ENCODE results near the gene LANCL1. TPM values are rescaled to one million over a fixed set of nuclear protein-coding genes. Genes with fewer than 3 reads are reported as not detected.

The LANCL1 gene
- total RNA-seq: 10 to 100 TPM; 19.7 to 38.3 (median 24.3) TPM

- in situ Hi-C loops (cut with MboI; ENCODE audit: low sequenced_read_pairs in 4 of 4): no loop called here
- ATAC-seq: peak; percentile 99 to 100
These were observed at the start of gene LANCL1 for GRCh38 chr2:210476194-210477128. TSS of gene LANCL1 (minus strand) at chr2:210476759. CDS start at chr2:210476396, 363 bp downstream.

GRCh38 chr2:210524533-210524932 lies 48.0 kb upstream of the LANCL1 start:
- intact Hi-C loops (cut with DNase I; ENCODE audit: low total_unique reads): no loop called here
- ATAC-seq: no peak
- DNase-seq: no peak
- H3K36me3 ChIP-seq: no peaks in the 10 kb centered on the region
- H3K4me3 ChIP-seq: no peak overlapping the region
- no peaks in the 10 kb centered on the region for H3K27me3 ChIP-seq
- no peaks in the 10 kb centered on the region for H3K4me1 ChIP-seq
- no peaks in the 10 kb centered on the region for H3K9me3 ChIP-seq
- in situ Hi-C loops (cut with MboI; ENCODE audit: low sequenced_read_pairs in 4 of 4): no loop called here
- no peak overlapping the region for H3K27ac ChIP-seq
- TF ChIP-seq POLR2A (IDR thresholded peaks at IDR 0.05) (no peak), CTCF (IDR thresholded peaks at IDR 0.05 in 4 of 5, conservative IDR thresholded peaks at IDR 0.05 in 1 of 5) (no peak)

More at GRCh38 chr2:210476194-210477128, at the start of gene LANCL1:
- Histone ChIP-seq H3K27ac (peak within 1 kb of the TSS; percentile 78 to 86 (median 82)), H3K9me3 (no peaks in the 10 kb centered on the region), H3K27me3 (no peaks in the 10 kb centered on the region), H3K36me3 (peaks cover 0 to 5% of the 10 kb centered on the region in 2 donors), H3K4me1 (peaks cover 10 to 22% of the 10 kb centered on the region in 2 donors), H3K4me3 (peak within 1 kb of the TSS; percentile 72 to 94 (median 87))
- DNase-seq: peak; percentile 88 to 90
- TF ChIP-seq POLR2A (IDR thresholded peaks at IDR 0.05) (peak; percentile 71 to 77), CTCF (IDR thresholded peaks at IDR 0.05 in 4 of 5, conservative IDR thresholded peaks at IDR 0.05 in 1 of 5) (peak in 1 of 5 experiments; percentile 7)
- intact Hi-C loops (cut with DNase I; ENCODE audit: low total_unique reads): loop anchor here (1.0 to 10.0 kb wide), 2 partner anchors 182 to 474 kb away; partner anchors contain the start of gene RPE

- in situ Hi-C loops (cut with MboI; ENCODE audit: low sequenced_read_pairs in 4 of 4): no loop called here
These were observed 47.2 kb upstream of the LANCL1 start for GRCh38 chr2:210523650-210524289.

GRCh38 chr2:210522399-210522798 lies 45.8 kb upstream of the LANCL1 start:
- no peak for ATAC-seq
- DNase-seq: no peak
- no peaks in the 10 kb centered on the region for H3K9me3 ChIP-seq
- H3K27me3 ChIP-seq: no peaks in the 10 kb centered on the region
- H3K4me1 ChIP-seq: no peaks in the 10 kb centered on the region
- no peaks in the 10 kb centered on the region for H3K36me3 ChIP-seq
- in situ Hi-C loops (cut with MboI; ENCODE audit: low sequenced_read_pairs in 4 of 4) (no loop called here), intact Hi-C loops (cut with DNase I; ENCODE audit: low total_unique reads) (no loop called here)
- no peak overlapping the region for H3K4me3 ChIP-seq
- TF ChIP-seq POLR2A (IDR thresholded peaks at IDR 0.05): no peak
- no peak for TF ChIP-seq CTCF (IDR thresholded peaks at IDR 0.05 in 4 of 5, conservative IDR thresholded peaks at IDR 0.05 in 1 of 5)
- H3K27ac ChIP-seq: no peak overlapping the region

More at GRCh38 chr2:210523650-210524289, 47.2 kb upstream of the LANCL1 start:
- intact Hi-C loops (cut with DNase I; ENCODE audit: low total_unique reads): no loop called here
- DNase-seq (no peak), ATAC-seq (no peak)
- H3K27ac ChIP-seq: no peak overlapping the region
- no peaks in the 10 kb centered on the region for H3K36me3 ChIP-seq
- no peaks in the 10 kb centered on the region for H3K4me1 ChIP-seq
- no peaks in the 10 kb centered on the region for H3K9me3 ChIP-seq
- TF ChIP-seq POLR2A (IDR thresholded peaks at IDR 0.05): no peak
- TF ChIP-seq CTCF (IDR thresholded peaks at IDR 0.05 in 4 of 5, conservative IDR thresholded peaks at IDR 0.05 in 1 of 5): no peak
- H3K27me3 ChIP-seq: no peaks in the 10 kb centered on the region
- no peak overlapping the region for H3K4me3 ChIP-seq
